HG02973 (cell line): ENCODE results near the gene ENO2.
"Not testable (repeated sequence)": the region's sequence is repeated elsewhere in the genome, so short reads cannot be mapped to it uniquely, and the experiment has no call there.

Experiments
- ATAC-seq: cut with Tn5 transposase; IDR thresholded peaks from one replicate; pipeline ENCODE4 v1.9.1; 2021; ENCODE audit warnings: moderate library complexity; ENCODE audit not compliant: unreplicated experiment

Gene ENO2

GRCh38 chr12:6914246-6914946 is at the start of gene ENO2:
Gene ENO2 (plus strand): TSS chr12:6914580. CDS start chr12:6915833, 1,253 bp downstream.
- peak; percentile 51 for ATAC-seq

GRCh38 chr12:6865307-6865706 is 49.1 kb upstream of the ENO2 start:
- ATAC-seq = not testable (repeated sequence)

GRCh38 chr12:6866163-6866919 is 48.0 kb upstream of the ENO2 start:
- ATAC-seq = no peak

- ATAC-seq = no peak
These were observed 47.4 kb upstream of the ENO2 start for GRCh38 chr12:6866920-6867412.

- peak; percentile 41 for ATAC-seq
These were observed 46.8 kb upstream of the ENO2 start, which contains the start of gene TPI1 for GRCh38 chr12:6867413-6868210. Gene TPI1 (plus strand): TSS chr12:6867531. CDS start chr12:6867567, 36 bp downstream.

- no peak for ATAC-seq
These were observed 46.0 kb upstream of the ENO2 start for GRCh38 chr12:6868211-6869048.

- no peak for ATAC-seq
These were observed 45.0 kb upstream of the ENO2 start for GRCh38 chr12:6869049-6870021.

- ATAC-seq = not testable (repeated sequence)
These were observed 44.1 kb upstream of the ENO2 start for GRCh38 chr12:6870304-6870703.

GRCh38 chr12:6871052-6871957 is 43.1 kb upstream of the ENO2 start:
- ATAC-seq = no peak

GRCh38 chr12:6872073-6873048 is 42.0 kb upstream of the ENO2 start:
- ATAC-seq = no peak

GRCh38 chr12:6873094-6874014 is 41.0 kb upstream of the ENO2 start, which contains the start of gene SPSB2:
Gene SPSB2 (minus strand): TSS chr12:6873303. CDS start chr12:6872901, 402 bp downstream.
- peak; percentile 74 for ATAC-seq

GRCh38 chr12:6874015-6874368 is 40.4 kb upstream of the ENO2 start:
- ATAC-seq = not testable (repeated sequence)

- not testable (repeated sequence) for ATAC-seq
These were observed 34.6 kb upstream of the ENO2 start for GRCh38 chr12:6879824-6880223.

- ATAC-seq = no peak
These were observed 31.1 kb upstream of the ENO2 start for GRCh38 chr12:6883252-6883651.

GRCh38 chr12:6883683-6884082 is 30.7 kb upstream of the ENO2 start:
- ATAC-seq = no peak

- no peak for ATAC-seq
These were observed 29.8 kb upstream of the ENO2 start for GRCh38 chr12:6884539-6884938.
